Erythroblast (primary cell): ENCODE results near the gene DGKQ.

Experiments used
- GATA1 ChIP-seq: IDR thresholded peaks from 2 replicates; pipeline ENCODE4 v1.6.1; 2011; ENCODE audit warnings: low read depth, mild to moderate bottlenecking, control low read depth, low read length, moderate library complexity
- POLR2A ChIP-seq: IDR thresholded peaks from 2 replicates; pipeline ENCODE4 v1.6.1; 2011; ENCODE audit warnings: mild to moderate bottlenecking, low read length

DNA sequence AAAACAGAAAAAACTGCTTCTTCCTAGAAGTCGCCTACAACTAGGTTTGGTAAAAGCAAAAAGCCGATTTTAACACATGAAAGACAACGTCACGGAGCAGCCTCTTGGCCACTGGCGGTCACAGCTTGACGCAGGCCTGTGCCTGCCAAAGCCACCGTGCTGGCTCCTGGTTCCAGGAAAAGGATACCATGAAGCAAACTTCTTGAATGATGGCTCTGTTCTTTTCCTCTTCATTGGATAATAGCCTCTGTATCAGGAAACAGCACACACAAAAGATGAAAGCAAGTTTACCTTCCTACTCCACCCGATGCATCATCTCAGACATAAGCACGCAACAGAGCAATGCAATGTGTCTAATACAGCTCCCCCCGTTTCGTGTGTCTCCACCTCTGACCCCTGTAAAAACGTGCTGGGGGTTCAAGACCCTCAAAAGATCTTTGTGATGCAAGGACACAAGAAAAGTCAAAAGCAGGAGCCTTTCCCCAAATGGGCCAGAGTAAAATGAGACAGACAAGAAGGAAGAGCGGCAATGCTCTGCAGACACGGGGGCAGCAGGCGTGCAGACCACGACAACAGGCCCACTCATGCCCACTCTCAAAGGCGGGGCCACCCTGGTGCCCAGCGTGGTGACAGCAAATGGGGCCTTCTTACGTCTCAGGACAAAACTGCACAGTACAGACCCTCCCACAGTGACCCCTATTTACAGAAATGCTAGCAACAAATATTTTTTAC lies 60.7 kb downstream of the DGKQ start:
- TF ChIP-seq POLR2A (no peak), GATA1 (no peak)
